H9 (cell line): Measurements from ENCODE around the gene TBC1D7. TPM values are rescaled to one million over a fixed set of nuclear protein-coding genes. Genes with fewer than 3 reads are reported as not detected.

Source experiments
- DNase-seq: peaks from one replicate; pipeline ENCODE4 v3.0.0-alpha.2; 2017
- H2AFZ ChIP-seq: one replicate; pipeline ENCODE4 v1.6.1; 2013; ENCODE audit warnings: mild to moderate bottlenecking, low read length, control low read depth, moderate library complexity
- H2AK5ac ChIP-seq: 2 replicates; pipeline ENCODE4 v1.6.1; 2013; ENCODE audit warnings: low read length, control low read depth, mixed read lengths; ENCODE audit not compliant: insufficient read length
- H2BK120ac ChIP-seq: one replicate; pipeline ENCODE4 v1.6.1; 2013; ENCODE audit warnings: low read depth, mild to moderate bottlenecking, low read length, control low read depth, inconsistent platforms; ENCODE audit not compliant: poor library complexity, severe bottlenecking
- H2BK12ac ChIP-seq: 2 replicates; pipeline ENCODE4 v1.6.1; 2013; ENCODE audit warnings: low read length, control low read depth, mixed read lengths, low read depth; ENCODE audit not compliant: insufficient read length
- H2BK15ac ChIP-seq: 2 replicates; pipeline ENCODE4 v1.6.1; 2013; ENCODE audit warnings: low read depth, low read length, control low read depth
- H2BK20ac ChIP-seq: one replicate; pipeline ENCODE4 v1.6.1; 2013; ENCODE audit warnings: low read depth, mild to moderate bottlenecking, low read length, control low read depth, inconsistent platforms; ENCODE audit not compliant: poor library complexity, severe bottlenecking
- H2BK5ac ChIP-seq: 2 replicates; pipeline ENCODE4 v1.6.1; 2013; ENCODE audit warnings: low read length, control low read depth, mixed read lengths; ENCODE audit not compliant: insufficient read length
- H3K14ac ChIP-seq: 2 replicates; pipeline ENCODE4 v1.6.1; 2013; ENCODE audit warnings: low read length, control low read depth; ENCODE audit not compliant: insufficient read depth
- H3K18ac ChIP-seq: 2 replicates; pipeline ENCODE4 v1.6.1; 2013; ENCODE audit warnings: low read depth, mild to moderate bottlenecking, mixed read lengths, low read length, control low read depth; ENCODE audit not compliant: insufficient read length
- H3K23ac ChIP-seq: 2 replicates; pipeline ENCODE4 v1.6.1; 2013; ENCODE audit warnings: low read length, control low read depth, mixed read lengths, low read depth; ENCODE audit not compliant: insufficient read length
- H3K23me2 ChIP-seq: 2 replicates; pipeline ENCODE4 v1.6.1; 2013; ENCODE audit warnings: low read depth, mild to moderate bottlenecking, mixed read lengths, low read length, control low read depth; ENCODE audit not compliant: insufficient read length, poor library complexity, severe bottlenecking
- H3K27ac ChIP-seq: 2 replicates; pipeline ENCODE4 v1.5.1; 2013; ENCODE audit warnings: low read length, control low read depth, mixed read lengths, low read depth; ENCODE audit not compliant: insufficient read length
- H3K27me3 ChIP-seq: 2 replicates; pipeline ENCODE4 v1.6.1; 2013; ENCODE audit warnings: low read length, control low read depth, inconsistent platforms; ENCODE audit not compliant: insufficient read depth
- H3K4ac ChIP-seq: 2 replicates; pipeline ENCODE4 v1.6.1; 2013; ENCODE audit warnings: low read depth, mild to moderate bottlenecking, control low read depth, inconsistent platforms, low read length, moderate library complexity
- H3K4me1 ChIP-seq: 2 replicates; pipeline ENCODE4 v1.6.1; 2013; ENCODE audit warnings: low read length, control low read depth, inconsistent platforms; ENCODE audit not compliant: insufficient read depth
- H3K4me2 ChIP-seq: 2 replicates; pipeline ENCODE4 v1.6.1; 2013; ENCODE audit warnings: low read length, control low read depth, mixed read lengths; ENCODE audit not compliant: insufficient read length, insufficient read depth
- H3K56ac ChIP-seq: 2 replicates; pipeline ENCODE4 v1.6.1; 2013; ENCODE audit warnings: low read depth, mild to moderate bottlenecking, mixed read lengths, low read length, control low read depth; ENCODE audit not compliant: insufficient read length
- H3K79me1 ChIP-seq: 2 replicates; pipeline ENCODE4 v1.6.1; 2013; ENCODE audit warnings: low read depth, mild to moderate bottlenecking, moderate library complexity, low read length, control low read depth, inconsistent platforms; ENCODE audit not compliant: insufficient read depth, poor library complexity, severe bottlenecking
- H3K79me2 ChIP-seq: 2 replicates; pipeline ENCODE4 v1.6.1; 2013; ENCODE audit warnings: low read length, control low read depth, inconsistent platforms; ENCODE audit not compliant: insufficient read depth
- H3K9ac ChIP-seq: 2 replicates; pipeline ENCODE4 v1.6.1; 2013; ENCODE audit warnings: low read length, control low read depth, mixed read lengths; ENCODE audit not compliant: insufficient read length; ENCODE audit errors: extremely low read depth
- H3K9me3 ChIP-seq: one replicate; pipeline ENCODE4 v1.6.1; 2013; ENCODE audit warnings: low read depth, low read length, inconsistent platforms; ENCODE audit not compliant: control insufficient read depth
- H3T11ph ChIP-seq: one replicate; pipeline ENCODE4 v1.6.1; 2013; ENCODE audit warnings: mild to moderate bottlenecking, low read length, control low read depth, inconsistent platforms
- H4K20me1 ChIP-seq: one replicate; pipeline ENCODE4 v1.6.1; 2013; ENCODE audit not compliant: control insufficient read depth, insufficient read length, insufficient read depth
- H4K5ac ChIP-seq: 2 replicates; pipeline ENCODE4 v1.6.1; 2013; ENCODE audit warnings: low read depth, mild to moderate bottlenecking, mixed read lengths, low read length, control low read depth; ENCODE audit not compliant: insufficient read length
- H4K8ac ChIP-seq: replicated peaks from 2 replicates; pipeline ENCODE4 v1.6.1; 2013; ENCODE audit warnings: low read length, control low read depth, mixed read lengths, low read depth; ENCODE audit not compliant: insufficient read length
- H4K91ac ChIP-seq: 2 replicates; pipeline ENCODE4 v1.6.1; 2013; ENCODE audit warnings: low read depth, mild to moderate bottlenecking, moderate library complexity, mixed read lengths, low read length, control low read depth; ENCODE audit not compliant: insufficient read length
- H3K27ac Mint-ChIP-seq, 3 experiments: 2 replicates in 2 of 3; 3 replicates in 1 of 3; pipeline ENCODE4 v1.8.0; 2020 to 2021; ENCODE audit warnings: mixed read lengths in 3 of 3, mild to moderate bottlenecking in 1 of 3, moderate library complexity in 1 of 3
- H3K27me3 Mint-ChIP-seq: 2 replicates; pipeline ENCODE4 v1.8.0; 2021; ENCODE audit warnings: low read depth, mild to moderate bottlenecking, moderate library complexity, mixed read lengths
- H3K36me3 Mint-ChIP-seq, 3 experiments: 2 replicates in 2 of 3; 3 replicates in 1 of 3; pipeline ENCODE4 v1.8.0; 2020 to 2021; ENCODE audit warnings: low read depth in 3 of 3, mixed read lengths in 3 of 3; ENCODE audit not compliant: insufficient read depth in 1 of 3
- H3K4me1 Mint-ChIP-seq, 2 experiments: 2 replicates each; pipeline ENCODE4 v1.8.0; 2020; ENCODE audit warnings: mixed read lengths in 2 of 2
- H3K4me3 Mint-ChIP-seq, 2 experiments: 2 replicates in 1 of 2; 3 replicates in 1 of 2; pipeline ENCODE4 v1.8.0; 2020 to 2021; ENCODE audit warnings: mild to moderate bottlenecking in 2 of 2, mixed read lengths in 2 of 2, moderate library complexity in 1 of 2
- H3K9me3 Mint-ChIP-seq, 2 experiments: 2 replicates in 1 of 2; 3 replicates in 1 of 2; pipeline ENCODE4 v1.8.0; 2020; ENCODE audit warnings: mild to moderate bottlenecking in 2 of 2, mixed read lengths in 2 of 2, moderate library complexity in 1 of 2
- WGBS: extraction: QIAGEN DNeasy Blood & Tissue Kit; methylation state at CpG from one replicate; pipeline ENCODE4 v1.1.7; 2013; ENCODE audit warnings: missing lambda C conversion rate, low lambda C conversion rate, mixed read lengths; ENCODE audit not compliant: insufficient read length; ENCODE audit errors: extremely low coverage; 5-methylcytosine and 5-hydroxymethylcytosine counted together
- total RNA-seq: library from RNA; stranded (reverse); gene quantifications from 2 replicates; pipeline ENCODE4 v1.2.1, GENCODE V29; 2021
- TF ChIP-seq, protein P1 (sequence below): fragments of 200-600 bp; sonication (generic); conservative IDR thresholded peaks from 3 replicates; pipeline ENCODE4 v1.8.0; 2021; ENCODE audit warnings: antibody characterized with exemption, mild to moderate bottlenecking

Gene TBC1D7
- total RNA-seq, 1 experiment from 2014 or later: 33.9 TPM

DNA sequence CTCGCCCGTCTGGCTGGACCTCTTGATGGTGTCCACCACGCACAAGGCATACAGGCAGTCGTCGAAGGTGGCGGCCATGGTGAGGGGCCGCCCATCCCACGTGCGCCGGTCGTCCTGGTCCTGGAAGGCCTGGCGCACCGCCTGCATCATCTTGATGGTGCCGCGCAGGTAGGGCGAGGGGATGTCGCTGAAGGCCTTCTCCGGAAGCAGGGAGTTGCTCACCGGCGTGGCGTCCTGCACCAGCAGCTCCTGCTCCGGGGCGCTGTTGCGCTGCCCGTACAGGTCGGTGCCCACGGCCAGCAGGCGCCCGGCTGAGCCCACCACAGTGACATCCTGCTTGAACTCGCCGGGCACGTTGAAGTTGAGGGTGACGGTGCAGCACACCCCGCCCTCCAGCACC, 36.5 kb upstream of the TBC1D7 start:
- peaks cover 0 to 5% (median 2%) of the 10 kb centered on the region in 3 experiments; a peak in 1 of 7 replicates for H3K36me3 Mint-ChIP-seq
- TF ChIP-seq, protein P1, sequence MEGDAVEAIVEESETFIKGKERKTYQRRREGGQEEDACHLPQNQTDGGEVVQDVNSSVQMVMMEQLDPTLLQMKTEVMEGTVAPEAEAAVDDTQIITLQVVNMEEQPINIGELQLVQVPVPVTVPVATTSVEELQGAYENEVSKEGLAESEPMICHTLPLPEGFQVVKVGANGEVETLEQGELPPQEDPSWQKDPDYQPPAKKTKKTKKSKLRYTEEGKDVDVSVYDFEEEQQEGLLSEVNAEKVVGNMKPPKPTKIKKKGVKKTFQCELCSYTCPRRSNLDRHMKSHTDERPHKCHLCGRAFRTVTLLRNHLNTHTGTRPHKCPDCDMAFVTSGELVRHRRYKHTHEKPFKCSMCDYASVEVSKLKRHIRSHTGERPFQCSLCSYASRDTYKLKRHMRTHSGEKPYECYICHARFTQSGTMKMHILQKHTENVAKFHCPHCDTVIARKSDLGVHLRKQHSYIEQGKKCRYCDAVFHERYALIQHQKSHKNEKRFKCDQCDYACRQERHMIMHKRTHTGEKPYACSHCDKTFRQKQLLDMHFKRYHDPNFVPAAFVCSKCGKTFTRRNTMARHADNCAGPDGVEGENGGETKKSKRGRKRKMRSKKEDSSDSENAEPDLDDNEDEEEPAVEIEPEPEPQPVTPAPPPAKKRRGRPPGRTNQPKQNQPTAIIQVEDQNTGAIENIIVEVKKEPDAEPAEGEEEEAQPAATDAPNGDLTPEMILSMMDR: no peak

More for the DNA sequence above, 36.5 kb upstream of the TBC1D7 start:
- Histone ChIP-seq H3K14ac (no peak overlapping the region; the same call in 1 of the 2 replicates), H2BK12ac (no peak overlapping the region), H2BK120ac (no peak overlapping the region), H2BK20ac (no peak overlapping the region), H3K79me1 (no peaks in the 10 kb centered on the region), H3K23ac (no peak overlapping the region), H2AFZ (no peak overlapping the region), H3K56ac (no peak overlapping the region), H2AK5ac (no peak overlapping the region), H2BK15ac (no peak overlapping the region), H3T11ph (no peak overlapping the region), H3K79me2 (no peaks in the 10 kb centered on the region), H3K4me2 (no peak overlapping the region), H3K27ac (no peak overlapping the region), H2BK5ac (no peak overlapping the region), H3K18ac (no peak overlapping the region), H3K9me3 (no peaks in the 10 kb centered on the region), H3K23me2 (no peaks in the 10 kb centered on the region), H3K4ac (no peak overlapping the region), H4K8ac (no peak overlapping the region), H3K4me1 (peaks cover 10% of the 10 kb centered on the region; the same call in 1 of the 2 replicates), H4K91ac (no peak overlapping the region), H3K27me3 (no peaks in the 10 kb centered on the region), H4K20me1 (no peaks in the 10 kb centered on the region), H4K5ac (no peak overlapping the region), H3K9ac (no peak overlapping the region)
- whole genome bisulfite sequencing: no CpG with 5 or more reads among the region's 34 CpGs
- Mint-ChIP-seq H3K9me3 (no peaks in the 10 kb centered on the region), H3K27ac (no peak overlapping the region; a peak in 1 of 7 replicates), H3K4me1 (peaks cover 19 to 26% of the 10 kb centered on the region in 2 experiments), H3K4me3 (no peak overlapping the region), H3K27me3 (no peaks in the 10 kb centered on the region)
- no peak for DNase-seq
